Kidney epithelial cell (primary cell): ENCODE measurements around the gene CEMIP2. TPM values are rescaled to one million over a fixed set of nuclear protein-coding genes. Genes with fewer than 3 reads are reported as not detected.
"Not testable (repeated sequence)": the region's sequence is repeated elsewhere in the genome, so short reads cannot be mapped to it uniquely, and the experiment has no call there.

Source experiments
- DNase-seq: peaks from one replicate; pipeline ENCODE4 v3.0.0-alpha.2; 2010; ENCODE audit warnings: low read depth
- H3K27me3 ChIP-seq: 2 replicates; pipeline ENCODE4 v1.6.0; 2011; ENCODE audit warnings: low read length; ENCODE audit not compliant: control insufficient read depth, insufficient read depth
- H3K36me3 ChIP-seq: 2 replicates; pipeline ENCODE4 v1.5.1; 2011; ENCODE audit warnings: low read length; ENCODE audit not compliant: control insufficient read depth, insufficient read depth
- H3K4me3 ChIP-seq: 2 replicates; pipeline ENCODE4 v1.5.1; 2011; ENCODE audit warnings: low read depth, mild to moderate bottlenecking, control low read depth, low read length
- total RNA-seq: library from RNA; depleted of rRNA; stranded (reverse); fragments of >200 nt; gene quantifications from 2 replicates; pipeline ENCODE4 v1.2.3, GENCODE V29; 2015
- TF ChIP-seq, protein P1 (sequence below): IDR thresholded peaks from 2 replicates; pipeline ENCODE4 v1.5.1; 2011; ENCODE audit warnings: mild to moderate bottlenecking, moderate library complexity, low read length, control low read depth, inconsistent platforms; ENCODE audit not compliant: insufficient read depth, poor library complexity, severe bottlenecking

Gene CEMIP2
- total RNA-seq, 1 donor from 2014 or later, result 41.8 TPM

DNA sequence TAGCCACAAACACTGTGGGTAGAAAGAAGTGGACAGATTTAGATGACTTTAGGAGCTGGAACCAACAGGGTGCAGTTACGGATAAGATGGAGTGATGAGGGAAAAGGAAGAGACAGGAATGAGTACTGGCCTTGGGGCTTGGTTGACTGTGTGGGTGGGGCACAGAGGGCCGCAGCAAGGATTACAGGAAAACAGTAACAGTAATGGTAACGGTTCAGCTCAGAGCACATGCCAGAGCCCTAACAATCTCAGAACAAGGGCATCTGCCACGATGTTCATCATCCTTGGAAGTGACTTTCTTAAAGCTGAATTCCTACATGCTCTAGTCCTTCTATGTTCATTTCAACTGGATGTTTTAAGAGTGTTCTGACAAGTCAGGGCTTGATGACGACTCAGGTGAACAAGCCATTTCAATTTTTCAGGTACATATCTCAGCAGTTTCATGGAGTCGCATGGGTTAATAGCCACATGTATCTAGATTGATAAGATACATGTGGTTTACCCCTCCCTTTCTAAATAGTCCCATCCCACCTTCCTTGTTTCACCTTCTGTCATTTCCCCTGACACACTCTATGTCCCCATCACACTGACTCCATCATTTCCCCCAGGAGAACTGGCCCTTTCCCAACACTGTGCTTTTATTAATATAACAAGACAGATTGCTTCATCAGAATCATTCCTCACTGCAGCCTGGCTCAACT lies 65.0 kb downstream of the CEMIP2 start:
- H3K27me3 ChIP-seq, result no peaks in the 10 kb centered on the region
- TF ChIP-seq, protein P1, sequence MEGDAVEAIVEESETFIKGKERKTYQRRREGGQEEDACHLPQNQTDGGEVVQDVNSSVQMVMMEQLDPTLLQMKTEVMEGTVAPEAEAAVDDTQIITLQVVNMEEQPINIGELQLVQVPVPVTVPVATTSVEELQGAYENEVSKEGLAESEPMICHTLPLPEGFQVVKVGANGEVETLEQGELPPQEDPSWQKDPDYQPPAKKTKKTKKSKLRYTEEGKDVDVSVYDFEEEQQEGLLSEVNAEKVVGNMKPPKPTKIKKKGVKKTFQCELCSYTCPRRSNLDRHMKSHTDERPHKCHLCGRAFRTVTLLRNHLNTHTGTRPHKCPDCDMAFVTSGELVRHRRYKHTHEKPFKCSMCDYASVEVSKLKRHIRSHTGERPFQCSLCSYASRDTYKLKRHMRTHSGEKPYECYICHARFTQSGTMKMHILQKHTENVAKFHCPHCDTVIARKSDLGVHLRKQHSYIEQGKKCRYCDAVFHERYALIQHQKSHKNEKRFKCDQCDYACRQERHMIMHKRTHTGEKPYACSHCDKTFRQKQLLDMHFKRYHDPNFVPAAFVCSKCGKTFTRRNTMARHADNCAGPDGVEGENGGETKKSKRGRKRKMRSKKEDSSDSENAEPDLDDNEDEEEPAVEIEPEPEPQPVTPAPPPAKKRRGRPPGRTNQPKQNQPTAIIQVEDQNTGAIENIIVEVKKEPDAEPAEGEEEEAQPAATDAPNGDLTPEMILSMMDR, result no peak
- peaks cover 1% of the 10 kb centered on the region for H3K36me3 ChIP-seq
- no peak overlapping the region for H3K4me3 ChIP-seq
- no peak for DNase-seq

DNA sequence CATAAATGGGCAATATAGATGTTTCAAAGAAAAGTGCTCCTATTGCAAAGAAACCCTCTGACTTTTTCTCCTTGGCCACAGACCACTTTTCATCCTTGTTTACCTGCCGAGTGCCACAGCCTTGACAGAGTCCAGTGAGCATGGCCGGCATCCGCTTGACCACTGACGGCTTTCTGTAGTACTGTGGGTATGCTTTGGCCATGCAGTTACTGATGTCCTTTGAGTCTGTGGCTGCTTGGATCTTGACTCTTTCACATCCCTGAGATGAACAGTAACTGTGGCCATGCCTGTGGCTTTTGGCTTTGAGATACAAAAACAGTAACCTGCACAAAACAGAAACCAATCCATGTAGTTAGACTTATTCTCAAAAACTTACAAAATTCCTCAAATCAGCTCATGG lies 70.4 kb downstream of the CEMIP2 start:
- H3K4me3 ChIP-seq, result no peak overlapping the region
- H3K36me3 ChIP-seq, result no peaks in the 10 kb centered on the region
- TF ChIP-seq, protein P1, result no peak
- no peak for DNase-seq
- no peaks in the 10 kb centered on the region for H3K27me3 ChIP-seq

DNA sequence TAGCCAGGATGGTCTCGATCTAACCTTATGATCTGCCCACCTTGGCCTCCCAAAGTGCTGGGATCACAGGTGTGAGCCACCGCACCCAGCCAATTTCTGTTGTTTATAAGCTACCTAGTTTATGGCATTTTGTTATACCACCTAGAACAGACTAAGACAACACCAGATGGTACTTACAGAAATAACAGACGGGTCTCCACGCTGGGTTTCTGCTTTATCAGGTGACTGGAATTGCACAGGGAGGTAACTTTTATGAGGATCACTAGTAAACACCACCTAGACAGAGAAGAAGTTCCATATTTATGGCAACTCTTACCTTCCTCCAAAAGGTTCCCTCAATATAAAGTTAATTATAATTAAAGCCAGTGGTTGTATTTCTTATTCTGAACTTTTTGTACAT lies 74.0 kb downstream of the CEMIP2 start:
- Histone ChIP-seq H3K36me3 (no peaks in the 10 kb centered on the region), H3K27me3 (no peaks in the 10 kb centered on the region), H3K4me3 (no peak overlapping the region)
- TF ChIP-seq, protein P1, result no peak
- DNase-seq, result no peak

DNA sequence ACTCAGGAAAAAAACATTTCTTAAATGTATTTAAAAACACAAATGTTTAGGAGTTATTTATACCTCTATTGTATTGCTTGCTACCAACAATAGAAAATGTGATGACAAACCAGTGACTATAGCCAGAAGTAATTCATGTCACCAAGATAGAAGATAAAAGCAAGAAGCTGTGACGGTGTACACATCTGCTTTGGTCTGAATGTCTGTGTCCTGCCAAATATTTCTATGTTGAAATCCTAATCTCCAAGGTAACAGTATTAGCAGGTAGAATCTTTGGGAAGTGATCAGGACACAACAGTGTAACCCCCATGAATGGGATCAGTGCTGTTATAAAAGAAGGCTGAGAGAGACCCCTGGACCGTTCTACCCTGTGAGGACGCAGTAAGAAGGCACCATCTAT lies 74.7 kb downstream of the CEMIP2 start:
- peaks cover under 1% of the 10 kb centered on the region for H3K36me3 ChIP-seq
- DNase-seq, result no peak
- no peaks in the 10 kb centered on the region for H3K27me3 ChIP-seq
- H3K4me3 ChIP-seq, result no peak overlapping the region
- TF ChIP-seq, protein P1, result no peak

DNA sequence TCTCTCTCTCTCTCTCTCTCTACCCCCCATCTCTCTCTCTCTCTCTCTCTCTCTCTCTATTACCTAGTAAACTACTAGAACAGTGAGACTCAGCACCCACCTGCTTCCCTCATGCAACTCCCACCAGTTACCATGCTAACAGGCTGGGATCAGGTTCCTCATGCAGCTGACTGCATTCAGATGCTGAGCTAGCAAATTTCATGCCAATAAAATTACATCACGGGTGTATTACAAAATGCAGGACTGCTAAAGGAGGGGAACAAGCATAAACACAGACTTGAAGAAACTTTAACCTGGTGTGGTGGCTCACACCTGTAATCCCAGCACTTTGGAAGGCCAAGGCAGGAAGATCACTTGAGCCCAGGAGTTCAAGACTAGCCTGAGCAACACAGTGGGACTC lies 76.0 kb downstream of the CEMIP2 start:
- peaks cover 2% of the 10 kb centered on the region for H3K36me3 ChIP-seq

DNA sequence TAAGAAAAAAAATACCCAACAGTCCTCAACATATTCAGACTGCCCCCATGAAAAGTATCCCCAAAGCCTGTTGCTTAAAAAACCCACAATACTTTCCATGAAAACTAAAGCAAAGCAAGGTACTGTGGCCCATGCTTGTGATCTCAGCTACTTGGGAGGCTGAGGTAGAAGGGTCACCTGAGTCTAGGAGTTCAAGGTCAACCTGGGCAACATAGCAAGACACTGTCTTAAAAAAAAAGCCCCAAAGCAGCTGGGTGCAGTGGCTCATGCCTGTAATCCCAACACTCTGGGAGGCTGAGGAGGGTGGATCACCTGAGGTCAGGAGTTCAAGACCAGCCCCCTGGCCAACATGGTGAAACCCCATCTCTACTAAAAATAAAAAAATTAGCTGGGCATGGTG lies 76.7 kb downstream of the CEMIP2 start:
- DNase-seq, H3K36me3 ChIP-seq, H3K27me3 ChIP-seq, H3K4me3 ChIP-seq: not testable (repeated sequence)

More for the DNA sequence above, 76.0 kb downstream of the CEMIP2 start:
- TF ChIP-seq, protein P1, result no peak
- no peak for DNase-seq
- Histone ChIP-seq H3K27me3 (no peaks in the 10 kb centered on the region), H3K4me3 (no peak overlapping the region)
